Measurements from ENCODE around the gene NT5DC3.

Gene NT5DC3

DNA sequence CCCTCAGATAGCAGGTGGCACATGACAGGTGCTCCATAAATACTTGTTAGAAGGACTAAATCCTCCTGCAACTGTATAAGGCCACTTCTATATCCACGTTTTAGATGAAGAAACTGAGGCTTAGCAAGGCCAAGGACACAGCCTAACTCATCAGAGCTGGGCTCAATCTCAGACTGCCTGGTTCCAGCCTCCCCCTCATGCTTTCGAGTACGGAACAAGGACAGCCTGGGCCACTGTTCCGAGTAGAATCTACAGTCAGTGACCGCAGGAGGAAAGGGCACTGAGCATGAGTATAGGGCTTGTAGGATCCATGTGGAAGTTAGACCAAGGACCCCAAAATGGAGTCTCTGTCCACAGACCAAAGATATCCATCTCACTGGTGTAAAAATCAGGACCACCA lies 84.6 kb downstream of the NT5DC3 start:
- no peak for DNase-seq (ENCODE audit: low read depth in 1 of 2, low spot score in 1 of 2)

DNA sequence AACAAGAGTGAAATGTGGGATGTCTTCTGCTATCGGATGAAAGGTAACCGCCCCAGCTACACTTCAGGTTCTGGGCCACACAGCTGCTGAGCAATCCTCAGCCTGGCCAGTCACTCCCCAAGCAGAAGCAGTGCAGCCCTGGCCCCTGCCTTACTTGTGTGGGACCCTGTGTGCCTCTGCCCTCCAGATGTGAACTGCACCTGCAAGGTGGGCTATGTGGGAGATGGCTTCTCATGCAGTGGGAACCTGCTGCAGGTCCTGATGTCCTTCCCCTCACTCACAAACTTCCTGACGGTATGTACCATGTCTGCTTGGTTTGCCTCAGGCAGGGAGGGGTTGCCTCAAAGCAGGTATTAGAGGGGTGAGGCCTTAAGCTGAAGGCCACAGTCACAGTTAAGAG lies 85.6 kb downstream of the NT5DC3 start:
- no peak for DNase-seq (ENCODE audit: low read depth in 1 of 2, low spot score in 1 of 2)

DNA sequence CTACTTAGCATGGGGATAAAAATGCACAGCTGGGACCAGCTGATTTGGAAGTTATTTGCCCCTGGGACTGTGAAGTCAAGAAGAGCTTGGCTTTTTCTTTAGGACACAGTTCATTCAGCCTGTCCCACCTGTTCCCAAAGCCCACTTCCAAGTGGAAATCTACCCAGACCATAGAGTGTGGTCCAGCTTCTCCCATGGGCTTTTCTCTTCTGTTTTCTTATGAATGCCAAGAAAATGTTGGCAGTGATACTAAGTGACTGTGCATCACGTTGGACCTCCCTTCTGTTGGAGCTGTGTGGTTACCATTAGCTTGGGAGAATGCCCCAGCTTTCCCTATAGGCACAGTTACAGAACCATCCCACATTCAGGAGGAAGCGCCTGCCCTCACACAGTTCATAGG lies 89.4 kb downstream of the NT5DC3 start:
- DNase-seq (ENCODE audit: low read depth in 1 of 2, low spot score in 1 of 2) = no peak

DNA sequence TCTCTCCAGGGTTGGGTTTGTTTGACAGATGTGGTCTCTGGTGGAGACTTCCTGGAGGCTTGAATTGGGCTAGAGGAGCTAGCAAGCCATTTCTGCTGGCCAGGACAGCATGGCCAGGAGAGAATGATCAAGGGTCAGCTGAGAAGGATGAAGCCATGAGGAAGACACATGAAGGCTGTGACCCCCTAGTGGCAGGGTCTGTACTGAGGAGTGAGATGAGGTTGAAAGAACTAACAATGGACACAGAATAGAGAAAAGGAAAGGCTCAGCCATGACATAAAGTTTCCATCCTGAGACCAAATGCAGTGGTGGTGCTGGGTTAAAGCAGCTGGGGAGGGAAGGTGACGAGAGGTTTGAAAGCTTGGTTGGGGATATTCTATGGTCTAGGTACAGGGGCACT lies 89.9 kb downstream of the NT5DC3 start:
- no peak for DNase-seq (ENCODE audit: low read depth in 1 of 2, low spot score in 1 of 2)

DNA sequence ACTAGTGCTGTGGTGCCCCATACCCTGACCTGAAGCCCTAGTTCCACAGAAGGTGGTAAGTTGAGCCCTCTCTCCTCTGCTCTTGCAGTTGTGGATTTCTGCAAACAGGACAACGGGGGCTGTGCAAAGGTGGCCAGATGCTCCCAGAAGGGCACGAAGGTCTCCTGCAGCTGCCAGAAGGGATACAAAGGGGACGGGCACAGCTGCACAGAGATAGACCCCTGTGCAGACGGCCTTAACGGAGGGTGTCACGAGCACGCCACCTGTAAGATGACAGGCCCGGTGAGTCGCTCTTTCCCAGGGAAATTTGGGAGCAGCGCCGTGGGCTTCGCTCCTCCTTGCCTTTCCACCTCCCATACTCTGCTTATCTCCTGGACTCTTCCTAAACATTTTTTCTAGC lies 92.2 kb downstream of the NT5DC3 start:
- DNase-seq (ENCODE audit: low read depth in 1 of 2, low spot score in 1 of 2) = no peak

DNA sequence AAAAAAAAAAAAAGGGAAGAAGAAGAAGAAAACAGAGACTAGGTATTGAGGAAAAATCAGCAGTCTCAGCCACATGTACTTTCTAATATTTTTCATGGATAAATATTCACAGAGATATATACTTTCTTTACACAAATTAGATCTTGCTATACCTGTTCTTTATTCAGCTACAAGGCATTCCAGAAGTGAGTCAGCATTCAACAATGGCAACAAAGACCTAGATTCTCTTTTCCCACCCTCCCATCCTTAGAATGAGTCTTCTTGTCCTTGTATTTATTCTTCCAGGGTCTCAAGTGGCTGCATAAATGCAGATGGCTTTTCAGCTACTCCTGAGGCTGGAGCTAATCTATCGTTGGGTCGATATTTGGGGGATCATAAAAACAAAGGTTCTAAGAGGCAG lies 93.0 kb downstream of the NT5DC3 start:
- DNase-seq (ENCODE audit: low read depth in 1 of 2, low spot score in 1 of 2) = no peak

DNA sequence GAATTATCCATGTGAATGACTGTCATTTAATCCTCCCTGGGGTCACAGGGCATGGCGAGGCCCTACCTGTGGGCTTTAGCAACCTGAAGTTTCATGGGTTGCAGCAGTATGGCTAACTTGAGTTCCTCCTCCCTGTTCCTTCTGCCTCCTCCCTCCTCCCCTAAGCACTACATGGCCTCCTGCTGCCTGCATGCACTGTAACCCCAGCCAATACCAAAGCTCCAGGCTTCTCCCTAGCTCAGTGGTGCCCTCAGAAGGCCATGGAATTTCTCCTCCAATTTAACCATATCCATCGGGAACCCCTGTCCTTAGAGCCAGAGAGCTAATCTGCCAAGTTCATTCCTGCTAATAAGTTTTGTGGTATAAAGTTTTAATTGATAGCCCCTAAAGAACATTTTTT lies 95.1 kb downstream of the NT5DC3 start:
- DNase-seq (ENCODE audit: low read depth in 1 of 2, low spot score in 1 of 2) = no peak

DNA sequence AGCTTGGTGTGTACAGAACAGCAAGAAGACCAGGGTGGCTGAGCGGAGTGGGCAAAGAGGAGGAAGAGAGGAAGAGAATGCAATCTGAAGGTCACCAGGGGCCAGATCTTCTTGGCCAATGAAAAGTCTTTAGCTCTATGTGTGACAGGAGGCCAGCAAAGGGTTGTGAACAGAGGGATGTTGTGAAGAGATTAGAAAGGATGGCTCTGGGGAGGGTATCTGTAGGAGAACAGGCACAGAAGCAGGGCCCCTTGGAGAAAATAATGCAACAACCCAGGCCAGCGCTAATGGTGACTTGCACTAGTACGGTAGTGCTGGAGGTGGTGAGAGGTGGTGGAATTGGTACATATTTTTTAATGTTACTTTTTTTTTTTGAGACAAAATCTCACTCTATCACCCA lies 97.2 kb downstream of the NT5DC3 start:
- no peak for DNase-seq (ENCODE audit: low read depth in 1 of 2, low spot score in 1 of 2)

DNA sequence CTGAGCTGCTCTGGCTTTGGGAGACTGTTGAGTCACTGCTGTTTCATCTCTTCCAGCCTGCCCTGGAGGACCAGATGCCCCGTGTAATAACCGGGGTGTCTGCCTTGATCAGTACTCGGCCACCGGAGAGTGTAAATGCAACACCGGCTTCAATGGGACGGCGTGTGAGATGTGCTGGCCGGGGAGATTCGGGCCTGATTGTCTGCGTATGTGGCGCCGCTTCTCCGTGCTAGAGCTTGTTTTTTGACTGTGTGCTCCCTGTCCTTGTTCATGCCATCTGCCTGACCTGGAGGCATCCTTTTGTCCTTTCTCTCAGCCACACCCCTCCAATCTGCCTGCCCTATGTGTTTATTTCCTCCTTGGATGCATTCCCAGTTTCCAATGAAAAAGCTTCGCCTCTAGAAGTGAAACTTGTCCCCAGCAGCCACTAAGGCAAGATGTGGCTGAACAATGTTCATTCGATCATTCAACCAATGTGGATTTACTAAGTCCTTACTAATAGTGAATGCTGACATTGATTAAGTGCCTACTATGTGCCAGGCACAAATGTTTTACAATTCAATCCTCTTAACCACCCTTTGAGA lies 98.6 kb downstream of the NT5DC3 start:
- no peak for DNase-seq (ENCODE audit: low read depth in 1 of 2, low spot score in 1 of 2)

DNA sequence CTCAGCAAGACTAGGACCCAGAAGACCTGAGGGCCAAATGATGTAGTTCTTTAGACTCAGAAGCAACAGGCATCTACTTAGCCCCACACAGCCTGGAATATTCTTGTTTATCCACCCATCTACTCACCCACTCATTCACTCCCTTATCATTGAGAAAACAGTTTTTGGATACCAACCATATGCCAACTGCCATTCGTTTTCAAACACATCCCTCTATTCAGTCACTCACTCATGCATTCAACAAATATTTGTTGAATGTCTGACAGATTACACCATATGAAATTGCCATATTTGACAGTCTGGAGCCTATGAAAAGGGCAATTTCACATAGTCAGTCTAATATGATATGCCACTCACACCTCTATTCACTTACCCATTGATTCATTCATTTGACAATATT lies 103.2 kb downstream of the NT5DC3 start:
- no peak for DNase-seq (ENCODE audit: low read depth in 1 of 2, low spot score in 1 of 2)

DNA sequence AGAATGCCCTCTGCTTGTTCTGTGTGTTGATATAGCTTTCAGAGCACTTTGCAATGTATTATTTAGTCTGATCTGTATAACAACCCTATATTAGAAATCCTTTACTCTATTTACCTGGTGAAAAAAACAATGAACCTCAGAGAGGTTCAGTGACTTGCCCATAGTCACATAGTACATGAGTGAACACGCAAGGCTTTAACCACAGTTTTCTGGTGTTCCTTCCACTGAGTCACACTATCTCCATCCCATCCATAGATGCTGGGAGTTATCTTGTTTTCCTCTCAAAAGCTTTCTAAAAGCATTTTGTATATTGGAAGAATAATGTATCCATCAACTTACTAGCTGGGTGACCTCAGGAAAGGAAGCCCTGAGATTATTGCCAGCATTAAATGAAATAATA lies 104.5 kb downstream of the NT5DC3 start:
- DNase-seq (ENCODE audit: low read depth in 1 of 2, low spot score in 1 of 2) = no peak

DNA sequence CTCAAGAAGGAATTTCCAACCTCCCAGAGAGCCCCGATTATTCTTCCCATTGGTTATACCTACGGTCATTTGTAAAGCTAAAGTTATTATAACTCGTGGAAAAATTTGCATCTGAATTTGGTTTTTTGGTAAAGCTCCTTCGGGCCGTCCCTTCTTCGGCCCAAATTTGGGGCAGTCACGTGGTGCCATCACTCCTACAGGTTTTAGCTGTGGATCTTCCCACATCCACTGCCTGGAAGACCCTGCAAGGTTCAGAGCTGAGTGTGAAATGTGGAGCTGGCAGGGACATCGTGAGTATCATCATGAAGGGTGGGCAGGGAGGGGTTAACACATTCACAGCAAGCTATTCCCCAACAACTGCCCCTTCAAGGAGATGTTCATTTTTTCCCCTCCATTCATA lies 105.7 kb downstream of the NT5DC3 start:
- no peak for DNase-seq (ENCODE audit: low read depth in 1 of 2, low spot score in 1 of 2)

DNA sequence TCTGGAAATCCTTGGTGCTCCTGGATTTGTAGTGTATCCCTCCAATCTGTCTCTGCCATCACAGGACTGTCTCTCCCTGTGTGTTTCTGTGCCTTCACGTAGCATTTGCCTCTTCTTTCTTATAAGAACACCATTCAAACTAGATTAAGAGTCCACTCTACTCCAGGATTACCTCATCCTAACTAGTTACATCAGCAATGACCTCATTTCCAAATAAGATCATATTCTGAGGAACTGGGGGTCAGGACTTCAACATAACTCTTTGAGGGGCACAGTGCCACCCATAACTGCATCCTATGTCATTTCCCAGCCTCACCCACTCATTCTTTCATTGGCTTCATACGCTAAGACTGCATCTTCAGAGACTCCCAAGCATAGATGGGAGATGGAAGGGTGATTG lies 106.2 kb downstream of the NT5DC3 start:
- no peak for DNase-seq (ENCODE audit: low read depth in 1 of 2, low spot score in 1 of 2)

DNA sequence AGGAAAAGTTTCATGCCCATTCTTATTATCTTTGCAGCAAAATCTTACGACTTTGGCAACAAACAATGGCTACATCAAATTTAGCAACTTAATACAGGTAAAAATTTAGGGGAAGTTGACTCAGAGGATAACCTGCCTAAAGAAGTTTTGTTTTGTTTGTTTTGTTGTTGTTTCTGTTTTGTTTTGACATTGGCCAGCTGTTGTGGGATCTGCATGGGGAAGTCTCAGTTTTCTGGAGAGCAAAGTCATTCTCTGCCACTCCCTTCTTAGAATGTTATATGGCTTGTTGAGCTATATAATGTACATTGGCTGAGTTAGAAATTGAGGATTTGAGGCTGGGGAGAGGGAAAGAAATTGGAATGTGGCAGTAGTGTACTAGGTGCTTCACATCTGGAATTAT lies 109.5 kb downstream of the NT5DC3 start:
- DNase-seq (ENCODE audit: low read depth in 1 of 2, low spot score in 1 of 2) = no peak

DNA sequence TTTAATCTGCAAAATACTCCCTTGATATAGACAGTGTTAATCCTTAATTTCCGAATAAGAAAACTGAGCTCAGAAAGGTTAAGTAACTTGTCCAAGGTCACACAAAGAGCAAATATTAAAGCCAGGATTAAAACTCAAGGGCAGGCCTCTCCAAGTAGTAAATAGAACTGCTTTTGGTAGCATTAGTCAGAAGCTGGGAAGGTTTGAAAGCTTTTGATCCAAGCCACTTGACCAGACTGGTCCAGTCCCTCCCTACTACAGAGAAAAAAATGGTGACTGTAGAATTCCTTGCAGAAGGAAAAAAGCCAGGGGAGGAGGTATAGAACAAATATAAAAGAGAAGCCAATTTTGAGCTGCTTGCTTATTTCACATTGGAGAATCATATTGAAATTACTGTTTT lies 111.5 kb downstream of the NT5DC3 start:
- no peak for DNase-seq (ENCODE audit: low read depth in 1 of 2, low spot score in 1 of 2)

DNA sequence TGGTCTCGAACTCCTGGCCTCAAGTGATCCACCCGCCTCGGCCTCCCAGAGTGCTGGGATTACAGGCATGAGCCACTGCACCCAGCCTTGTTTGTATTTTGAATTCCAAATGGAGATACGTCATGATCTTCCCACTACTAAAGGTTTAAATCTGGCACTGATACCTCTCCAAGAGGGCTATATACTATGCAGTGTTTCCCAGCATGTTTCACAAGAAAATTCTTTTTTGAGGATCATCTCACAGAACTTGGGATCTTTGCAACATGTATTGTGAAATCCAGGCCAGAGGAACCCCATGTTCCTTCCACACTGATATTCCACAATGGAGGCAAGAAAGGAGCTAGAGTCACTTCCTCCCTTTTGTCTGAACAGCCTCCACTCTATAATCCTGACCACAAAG lies 112.7 kb downstream of the NT5DC3 start:
- no peak for DNase-seq (ENCODE audit: low read depth in 1 of 2, low spot score in 1 of 2)

DNA sequence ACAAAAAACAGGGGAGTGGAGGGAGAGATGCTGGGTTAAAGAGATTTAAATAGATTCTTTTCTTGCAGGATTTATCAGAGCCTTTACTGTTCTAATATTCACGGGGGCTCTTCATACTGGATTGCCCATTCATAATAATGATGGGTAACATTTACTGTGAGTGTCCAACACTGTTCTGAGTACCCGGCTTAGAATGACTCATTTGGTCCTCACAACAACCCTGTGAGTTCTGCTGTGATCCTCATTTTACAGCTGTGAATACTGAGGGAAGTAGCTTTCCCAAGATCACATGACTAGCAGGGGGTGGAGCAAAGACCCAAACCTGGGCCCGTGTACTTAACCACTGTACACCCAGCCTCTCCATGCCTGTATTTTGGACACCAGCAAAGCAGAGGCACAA lies 113.4 kb downstream of the NT5DC3 start:
- DNase-seq (ENCODE audit: low read depth in 1 of 2, low spot score in 1 of 2) = no peak

DNA sequence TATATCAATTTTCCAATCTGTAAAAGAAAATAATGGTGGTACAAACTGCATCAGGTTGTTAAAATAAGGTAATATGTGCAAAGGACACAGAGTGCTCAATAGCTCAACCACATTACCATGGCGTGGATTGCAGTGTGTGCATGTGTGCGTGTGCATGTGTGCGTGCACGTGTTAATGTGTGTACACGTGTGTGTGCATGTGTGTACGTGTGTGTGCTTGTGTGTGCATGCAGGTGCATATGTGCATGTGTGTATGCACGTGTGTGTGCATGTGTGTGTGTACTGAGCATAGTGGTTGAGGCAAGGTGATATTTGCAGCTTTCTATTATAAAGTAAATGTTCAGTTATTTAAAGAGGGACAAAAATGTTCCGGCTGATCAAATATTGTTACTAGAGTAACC lies 115.6 kb downstream of the NT5DC3 start:
- DNase-seq (ENCODE audit: low read depth in 1 of 2, low spot score in 1 of 2) = no peak
